Renal cortex interstitium (tissue), 15 donors: ENCODE data around the gene SMARCA5. TPM values are rescaled to one million over a fixed set of nuclear protein-coding genes. Genes with fewer than 3 reads are reported as not detected.

Experiments
- DNase-seq, 11 donors: peaks; one replicate each; pipeline ENCODE4 v3.0.0-alpha.2; 2013; ENCODE audit warnings: low read depth in 9 of 11, low spot score in 4 of 11; ENCODE audit errors: extremely low read depth in 1 of 11
- long read RNA-seq, 16 experiments: transcript quantifications; one replicate each; lab custom pipeline, GENCODE V29; 2026
- polyA plus RNA-seq, 3 donors: library from polyadenylated mRNA; unstranded; fragments of 120-200 nt; gene quantifications; one replicate each; pipeline ENCODE4 v1.2.1, GENCODE V29; 2013; ENCODE audit not compliant: insufficient read length in 3 of 3

SMARCA5 gene
- 100 to 1,000 TPM; 114 to 152 (median 115) TPM for polyA plus RNA-seq
- long read RNA-seq, donor 1, partial matches to known transcripts, result 16 of 17 reads
- long read RNA-seq, donor 1, other reads (novel, unspliced or antisense), result 0 of 17 reads
- long read RNA-seq, donor 2, full-length matches to known transcripts, result 4 of 22 reads
- long read RNA-seq, donor 2, partial matches to known transcripts, result 18 of 22 reads
- long read RNA-seq, donor 2, other reads (novel, unspliced or antisense), result 0 of 22 reads
- long read RNA-seq, donor 3, full-length matches to known transcripts, result 5 of 37 reads
- long read RNA-seq, donor 3, partial matches to known transcripts, result 32 of 37 reads
- long read RNA-seq, donor 3, other reads (novel, unspliced or antisense), result 0 of 37 reads
- long read RNA-seq, donor 4, full-length matches to known transcripts, result 12 of 24 reads
- long read RNA-seq, donor 4, partial matches to known transcripts, result 12 of 24 reads
- long read RNA-seq, donor 4, other reads (novel, unspliced or antisense), result 0 of 24 reads
- long read RNA-seq, donor 5, result 0 reads
- long read RNA-seq, donor 6, full-length matches to known transcripts, result 7 of 83 reads
- long read RNA-seq, donor 6, partial matches to known transcripts, result 76 of 83 reads
- long read RNA-seq, donor 6, other reads (novel, unspliced or antisense), result 0 of 83 reads
- long read RNA-seq, donor 7, full-length matches to known transcripts, result 3 of 58 reads
- long read RNA-seq, donor 7, partial matches to known transcripts, result 55 of 58 reads
- long read RNA-seq, donor 7, other reads (novel, unspliced or antisense), result 0 of 58 reads
- long read RNA-seq, donor 8, result 0 reads
- long read RNA-seq, donor 9, full-length matches to known transcripts, result 12 of 43 reads
- long read RNA-seq, donor 9, partial matches to known transcripts, result 31 of 43 reads
- long read RNA-seq, donor 9, other reads (novel, unspliced or antisense), result 0 of 43 reads
- long read RNA-seq, donor 10, full-length matches to known transcripts, result 5 of 22 reads
- long read RNA-seq, donor 10, partial matches to known transcripts, result 17 of 22 reads
- long read RNA-seq, donor 10, other reads (novel, unspliced or antisense), result 0 of 22 reads
- long read RNA-seq, donor 11, full-length matches to known transcripts, result 10 of 24 reads
- long read RNA-seq, donor 11, partial matches to known transcripts, result 14 of 24 reads
- long read RNA-seq, donor 11, other reads (novel, unspliced or antisense), result 0 of 24 reads
- long read RNA-seq, donor 12, full-length matches to known transcripts, result 2 of 2 reads
- long read RNA-seq, donor 12, partial matches to known transcripts, result 0 of 2 reads
- long read RNA-seq, donor 12, other reads (novel, unspliced or antisense), result 0 of 2 reads
- long read RNA-seq, donor 13, result 0 reads
- long read RNA-seq, donor 14, full-length matches to known transcripts, result 3 of 48 reads
- long read RNA-seq, donor 14, partial matches to known transcripts, result 45 of 48 reads
- long read RNA-seq, donor 14, other reads (novel, unspliced or antisense), result 0 of 48 reads
- long read RNA-seq, donor 15, full-length matches to known transcripts, result 2 of 8 reads
- long read RNA-seq, donor 15, partial matches to known transcripts, result 6 of 8 reads
- long read RNA-seq, donor 15, other reads (novel, unspliced or antisense), result 0 of 8 reads
- long read RNA-seq, donor 16, full-length matches to known transcripts, result 19 of 109 reads
- long read RNA-seq, donor 16, partial matches to known transcripts, result 90 of 109 reads
- long read RNA-seq, donor 16, other reads (novel, unspliced or antisense), result 0 of 109 reads

- peak; percentile 96 to 99 (median 98) for DNase-seq
These were observed at the start of gene SMARCA5 for GRCh38 chr4:143513314-143514168. TSS of gene SMARCA5 (plus strand) at chr4:143513702. CDS start at chr4:143513925, 223 bp downstream.

- no peak for DNase-seq
These were observed 40.0 kb upstream of the SMARCA5 start for GRCh38 chr4:143473334-143474126.

- no peak for DNase-seq
These were observed 36.0 kb upstream of the SMARCA5 start for GRCh38 chr4:143477487-143477886.

GRCh38 chr4:143481361-143481760 is 32.1 kb upstream of the SMARCA5 start:
- DNase-seq, result no peak

DNA sequence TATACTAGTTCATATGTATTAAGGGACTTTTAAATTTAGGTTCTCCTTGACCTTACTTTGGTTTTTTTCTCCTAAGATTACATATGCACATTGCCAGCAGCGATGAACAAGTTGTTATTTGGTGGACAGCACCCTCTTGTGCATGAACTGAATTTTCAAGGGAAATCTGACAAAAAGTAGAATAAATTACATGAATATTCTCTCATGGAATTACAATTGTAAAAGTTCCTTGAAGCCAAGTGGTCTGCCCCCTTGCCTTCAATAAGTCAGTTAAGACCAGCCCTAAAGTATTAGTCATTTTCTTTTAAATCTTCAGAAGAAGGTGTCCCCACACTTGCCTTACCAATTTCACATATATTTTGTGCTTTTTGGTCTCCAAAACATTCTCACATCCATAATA is 30.7 kb upstream of the SMARCA5 start:
- peak; percentile 12 to 33 (median 21) for DNase-seq

- no peak for DNase-seq
These were observed 27.2 kb upstream of the SMARCA5 start for GRCh38 chr4:143486314-143486713.

- no peak for DNase-seq
These were observed 24.8 kb upstream of the SMARCA5 start for GRCh38 chr4:143488687-143489086.

DNA sequence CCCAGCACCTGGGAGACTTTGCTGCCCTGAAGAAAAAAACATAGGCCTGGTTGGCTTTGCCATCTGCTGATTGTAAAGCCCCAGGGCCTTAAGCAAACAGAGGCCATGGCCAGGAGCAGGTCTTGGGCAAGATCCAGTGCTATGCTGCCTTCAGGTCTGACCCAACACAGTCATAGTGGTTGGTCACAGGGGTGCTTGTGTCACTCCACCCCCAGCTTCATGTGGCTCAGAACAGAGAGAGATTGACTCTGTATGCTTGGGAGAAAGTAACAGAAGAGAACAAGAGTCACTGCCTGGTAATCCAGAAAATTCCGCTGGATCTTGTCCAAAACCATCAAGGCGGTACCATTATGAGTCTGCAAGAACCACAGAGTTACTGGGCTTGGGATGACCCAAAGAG is 24.4 kb upstream of the SMARCA5 start:
- DNase-seq, result no peak

DNA sequence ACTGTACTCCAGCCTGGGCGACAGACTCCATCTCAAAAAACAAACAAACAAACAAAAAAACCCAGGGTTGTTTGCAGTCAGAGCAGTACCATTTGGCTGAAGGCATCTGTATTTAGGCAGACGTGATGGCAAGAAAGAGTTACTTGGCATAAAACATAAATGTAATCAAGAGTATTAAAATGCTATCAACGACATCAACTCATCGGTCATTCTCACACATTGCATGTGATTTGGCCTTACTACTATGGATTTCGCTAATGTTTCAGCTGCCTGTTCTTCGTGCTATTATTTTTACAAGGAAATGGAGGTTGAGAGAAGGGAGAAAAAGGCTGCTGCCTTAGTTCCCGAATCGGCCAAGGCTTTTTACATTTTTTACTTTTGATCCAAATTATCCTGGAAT is 15.5 kb upstream of the SMARCA5 start:
- DNase-seq, result no peak

DNA sequence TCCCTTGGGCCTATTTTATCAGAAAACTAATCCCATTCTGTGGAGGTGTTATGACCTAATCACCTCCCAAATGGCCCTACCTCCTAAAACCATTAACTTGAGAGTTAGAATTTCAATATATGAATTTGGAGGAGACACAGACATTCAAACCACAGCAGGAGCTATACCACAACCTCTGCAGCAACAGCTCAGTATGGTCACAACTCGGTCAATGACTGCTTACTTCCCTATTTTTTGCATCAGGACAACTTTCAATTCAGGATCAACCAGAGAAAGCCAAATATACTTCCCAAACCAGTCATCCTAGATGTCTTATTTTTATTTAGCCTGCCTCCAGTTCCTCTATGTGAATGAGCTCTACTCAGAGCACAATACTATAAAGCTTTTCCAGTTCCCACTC is 11.3 kb upstream of the SMARCA5 start:
- no peak for DNase-seq

DNA sequence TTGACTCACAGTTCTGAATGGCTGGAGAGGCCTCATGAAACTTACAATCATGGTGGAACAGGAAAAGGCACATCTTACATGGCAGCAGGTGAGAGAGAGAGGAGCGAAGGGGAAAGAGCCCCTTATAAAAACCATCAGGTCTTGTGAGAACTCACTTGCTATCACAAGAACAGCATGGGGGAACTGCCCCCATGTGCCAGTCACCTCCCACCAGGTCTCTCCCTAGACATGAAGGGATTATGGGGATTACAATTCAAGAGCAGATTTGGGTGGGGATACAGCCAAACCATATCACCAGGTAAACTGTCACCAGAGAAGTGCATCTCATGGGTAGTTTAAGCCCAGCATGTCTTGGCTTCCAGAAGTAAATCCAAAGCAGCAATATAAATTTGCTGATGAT is 7.5 kb upstream of the SMARCA5 start:
- no peak for DNase-seq

DNA sequence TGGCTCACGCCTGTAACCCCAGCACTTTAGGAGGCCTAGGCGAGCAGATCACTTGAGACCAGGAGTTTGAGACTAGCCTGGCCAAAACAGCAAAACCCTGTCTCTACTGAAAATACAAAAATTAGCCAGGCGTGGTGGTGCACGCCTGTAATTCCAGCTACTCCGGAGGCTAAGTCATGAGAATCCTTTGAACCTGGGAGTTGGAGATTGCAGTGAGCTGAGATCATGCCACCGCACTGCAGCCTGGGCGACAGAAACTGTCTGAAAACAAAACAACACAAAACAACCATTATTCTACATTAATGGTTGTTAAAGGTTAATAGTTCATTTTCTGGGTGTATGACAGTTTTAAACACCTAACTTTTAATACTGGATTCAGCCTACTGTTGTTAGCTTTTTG is 1.6 kb upstream of the SMARCA5 start:
- DNase-seq, result no peak

GRCh38 chr4:143512978-143513313 is 556 bp upstream of the SMARCA5 start:
- DNase-seq, result no peak

- peak in 3 of 11 donors; percentile 41 to 56 (median 50) for DNase-seq
These were observed 630 bp downstream of the SMARCA5 start for GRCh38 chr4:143514169-143514495.

GRCh38 chr4:143514497-143514896 is 995 bp downstream of the SMARCA5 start:
- peak; percentile 49 to 71 (median 56) for DNase-seq

GRCh38 chr4:143514901-143515300 is 1.4 kb downstream of the SMARCA5 start:
- no peak for DNase-seq

- DNase-seq, result no peak
These were observed 2.4 kb downstream of the SMARCA5 start for GRCh38 chr4:143515905-143516304.
